Measurements from ENCODE around the gene GEMIN7. TPM values are rescaled to one million over a fixed set of nuclear protein-coding genes. Genes with fewer than 3 reads are reported as not detected.
A peak's percentile ranks its signal among the peaks of the same experiment; 100 is the strongest.

Gene GEMIN7
- total RNA-seq, 1 donor from 2014 or later: 46.8 TPM

GRCh38 chr19:45121827-45122345, 42.8 kb downstream of the GEMIN7 start:
- no peak overlapping the region for H3K27ac Mint-ChIP-seq
- H3K4me3 Mint-ChIP-seq: no peak overlapping the region
- no peak for DNase-seq (ENCODE audit: low spot score)
- no peaks in the 10 kb centered on the region for H3K36me3 Mint-ChIP-seq (ENCODE audit: low read depth)
- H3K27me3 Mint-ChIP-seq (ENCODE audit: insufficient read depth): no peaks in the 10 kb centered on the region
- no peaks in the 10 kb centered on the region for H3K9me3 Mint-ChIP-seq
- intact Hi-C loops (cut with micrococcal nuclease): no loop called here
- peaks cover 34% of the 10 kb centered on the region for H3K4me1 Mint-ChIP-seq (ENCODE audit: low read depth)

- H3K36me3 Mint-ChIP-seq (ENCODE audit: low read depth): no peaks in the 10 kb centered on the region
- no peak overlapping the region for H3K27ac Mint-ChIP-seq
- intact Hi-C loops (cut with micrococcal nuclease): no loop called here
- no peak overlapping the region for H3K4me3 Mint-ChIP-seq
- H3K27me3 Mint-ChIP-seq (ENCODE audit: insufficient read depth): no peaks in the 10 kb centered on the region
- no peak for DNase-seq (ENCODE audit: low spot score)
- peaks cover 27% of the 10 kb centered on the region for H3K4me1 Mint-ChIP-seq (ENCODE audit: low read depth)
- no peaks in the 10 kb centered on the region for H3K9me3 Mint-ChIP-seq
These were observed 43.8 kb downstream of the GEMIN7 start for GRCh38 chr19:45122832-45123231.

- intact Hi-C loops (cut with micrococcal nuclease): no loop called here
These were observed 44.4 kb downstream of the GEMIN7 start for GRCh38 chr19:45123440-45123850.

GRCh38 chr19:45124021-45124420, 45.0 kb downstream of the GEMIN7 start:
- H3K27ac Mint-ChIP-seq: no peak overlapping the region
- DNase-seq (ENCODE audit: low spot score): no peak
- no peaks in the 10 kb centered on the region for H3K36me3 Mint-ChIP-seq (ENCODE audit: low read depth)
- no peaks in the 10 kb centered on the region for H3K9me3 Mint-ChIP-seq
- intact Hi-C loops (cut with micrococcal nuclease): no loop called here
- H3K4me3 Mint-ChIP-seq: no peak overlapping the region
- no peaks in the 10 kb centered on the region for H3K27me3 Mint-ChIP-seq (ENCODE audit: insufficient read depth)
- H3K4me1 Mint-ChIP-seq (ENCODE audit: low read depth): peaks cover 15% of the 10 kb centered on the region

More at GRCh38 chr19:45123440-45123850, 44.4 kb downstream of the GEMIN7 start:
- Mint-ChIP-seq H3K4me1 (ENCODE audit: low read depth) (peaks cover 21% of the 10 kb centered on the region), H3K9me3 (no peaks in the 10 kb centered on the region), H3K27ac (no peak overlapping the region), H3K36me3 (ENCODE audit: low read depth) (no peaks in the 10 kb centered on the region), H3K4me3 (no peak overlapping the region), H3K27me3 (ENCODE audit: insufficient read depth) (no peaks in the 10 kb centered on the region)
- DNase-seq (ENCODE audit: low spot score): no peak

- intact Hi-C loops (cut with micrococcal nuclease): no loop called here
- Mint-ChIP-seq H3K9me3 (no peaks in the 10 kb centered on the region), H3K27ac (no peak overlapping the region), H3K4me3 (no peak overlapping the region), H3K36me3 (ENCODE audit: low read depth) (no peaks in the 10 kb centered on the region), H3K4me1 (ENCODE audit: low read depth) (peaks cover 15% of the 10 kb centered on the region), H3K27me3 (ENCODE audit: insufficient read depth) (no peaks in the 10 kb centered on the region)
- DNase-seq (ENCODE audit: low spot score): no peak
These were observed 46.3 kb downstream of the GEMIN7 start for GRCh38 chr19:45125360-45125759.

- intact Hi-C loops (cut with micrococcal nuclease): loop anchor here (1.0 kb wide), 1 partner anchor 33 kb away; the partner anchor contains the start of gene PPP1R37
- Mint-ChIP-seq H3K9me3 (no peaks in the 10 kb centered on the region), H3K27me3 (ENCODE audit: insufficient read depth) (no peaks in the 10 kb centered on the region), H3K4me3 (no peak overlapping the region), H3K4me1 (ENCODE audit: low read depth) (peaks cover 11% of the 10 kb centered on the region), H3K36me3 (ENCODE audit: low read depth) (no peaks in the 10 kb centered on the region), H3K27ac (no peak overlapping the region)
- peak; percentile 49 for DNase-seq (ENCODE audit: low spot score)
These were observed 47.0 kb downstream of the GEMIN7 start for GRCh38 chr19:45125975-45126493.

GRCh38 chr19:45126654-45127053, 47.6 kb downstream of the GEMIN7 start:
- H3K27me3 Mint-ChIP-seq (ENCODE audit: insufficient read depth): no peaks in the 10 kb centered on the region
- intact Hi-C loops (cut with micrococcal nuclease): loop anchor here (1.0 kb wide), 1 partner anchor 33 kb away; the partner anchor contains the start of gene PPP1R37
- DNase-seq (ENCODE audit: low spot score): no peak
- H3K9me3 Mint-ChIP-seq: no peaks in the 10 kb centered on the region
- peaks cover 5% of the 10 kb centered on the region for H3K4me1 Mint-ChIP-seq (ENCODE audit: low read depth)
- H3K36me3 Mint-ChIP-seq (ENCODE audit: low read depth): no peaks in the 10 kb centered on the region
- no peak overlapping the region for H3K27ac Mint-ChIP-seq
- H3K4me3 Mint-ChIP-seq: no peak overlapping the region

GRCh38 chr19:45128146-45128545, 49.1 kb downstream of the GEMIN7 start:
- Mint-ChIP-seq H3K9me3 (no peaks in the 10 kb centered on the region), H3K27ac (no peak overlapping the region), H3K4me1 (ENCODE audit: low read depth) (no peaks in the 10 kb centered on the region), H3K27me3 (ENCODE audit: insufficient read depth) (no peaks in the 10 kb centered on the region), H3K4me3 (no peak overlapping the region), H3K36me3 (ENCODE audit: low read depth) (no peaks in the 10 kb centered on the region)
- intact Hi-C loops (cut with micrococcal nuclease): no loop called here
- DNase-seq (ENCODE audit: low spot score): no peak

- no peaks in the 10 kb centered on the region for H3K4me1 Mint-ChIP-seq (ENCODE audit: low read depth)
- intact Hi-C loops (cut with micrococcal nuclease): no loop called here
- no peak overlapping the region for H3K4me3 Mint-ChIP-seq
- H3K27ac Mint-ChIP-seq: no peak overlapping the region
- H3K27me3 Mint-ChIP-seq (ENCODE audit: insufficient read depth): no peaks in the 10 kb centered on the region
- no peaks in the 10 kb centered on the region for H3K9me3 Mint-ChIP-seq
- no peaks in the 10 kb centered on the region for H3K36me3 Mint-ChIP-seq (ENCODE audit: low read depth)
- no peak for DNase-seq (ENCODE audit: low spot score)
These were observed 49.7 kb downstream of the GEMIN7 start for GRCh38 chr19:45128806-45129205.

GRCh38 chr19:45130236-45130635, 51.2 kb downstream of the GEMIN7 start:
- intact Hi-C loops (cut with micrococcal nuclease): no loop called here
- H3K27ac Mint-ChIP-seq: no peak overlapping the region

GRCh38 chr19:45130888-45131615, 52.0 kb downstream of the GEMIN7 start:
- no peak overlapping the region for H3K4me3 Mint-ChIP-seq
- H3K27me3 Mint-ChIP-seq (ENCODE audit: insufficient read depth): no peaks in the 10 kb centered on the region
- H3K9me3 Mint-ChIP-seq: no peaks in the 10 kb centered on the region
- H3K4me1 Mint-ChIP-seq (ENCODE audit: low read depth): no peaks in the 10 kb centered on the region
- H3K36me3 Mint-ChIP-seq (ENCODE audit: low read depth): no peaks in the 10 kb centered on the region
- DNase-seq (ENCODE audit: low spot score): no peak
- no peak overlapping the region for H3K27ac Mint-ChIP-seq
- intact Hi-C loops (cut with micrococcal nuclease): no loop called here

More at GRCh38 chr19:45130236-45130635, 51.2 kb downstream of the GEMIN7 start:
- Mint-ChIP-seq H3K36me3 (ENCODE audit: low read depth) (no peaks in the 10 kb centered on the region), H3K4me3 (no peak overlapping the region), H3K27me3 (ENCODE audit: insufficient read depth) (no peaks in the 10 kb centered on the region), H3K4me1 (ENCODE audit: low read depth) (no peaks in the 10 kb centered on the region), H3K9me3 (no peaks in the 10 kb centered on the region)
- no peak for DNase-seq (ENCODE audit: low spot score)

GRCh38 chr19:45133661-45134060, 54.6 kb downstream of the GEMIN7 start:
- H3K9me3 Mint-ChIP-seq: no peaks in the 10 kb centered on the region
- no peaks in the 10 kb centered on the region for H3K36me3 Mint-ChIP-seq (ENCODE audit: low read depth)
- intact Hi-C loops (cut with micrococcal nuclease): no loop called here
- no peaks in the 10 kb centered on the region for H3K27me3 Mint-ChIP-seq (ENCODE audit: insufficient read depth)
- no peak for DNase-seq (ENCODE audit: low spot score)
- H3K4me1 Mint-ChIP-seq (ENCODE audit: low read depth): no peaks in the 10 kb centered on the region
- H3K27ac Mint-ChIP-seq: no peak overlapping the region
- H3K4me3 Mint-ChIP-seq: no peak overlapping the region

- Mint-ChIP-seq H3K4me1 (ENCODE audit: low read depth) (no peaks in the 10 kb centered on the region), H3K9me3 (no peaks in the 10 kb centered on the region), H3K4me3 (no peak overlapping the region), H3K27ac (no peak overlapping the region), H3K27me3 (ENCODE audit: insufficient read depth) (no peaks in the 10 kb centered on the region), H3K36me3 (ENCODE audit: low read depth) (no peaks in the 10 kb centered on the region)
- intact Hi-C loops (cut with micrococcal nuclease): no loop called here
- no peak for DNase-seq (ENCODE audit: low spot score)
These were observed 56.3 kb downstream of the GEMIN7 start for GRCh38 chr19:45135176-45135885.

Data from activated T-helper 1 cell treated with anti-CD3 and anti-CD28 coated beads, Interleukin-12 subunit alpha, Interleukin-12 subunit beta, Interleukin-2, Interleukin-4 antibody, amounts not matched to agents 30 ng/mL and 10 ng/mL and 1 ng/mL, durations not matched to agents 14 hours and 24 hours and 36 hours (primary cell).